SK-N-MC (cell line): Measurements from ENCODE around the gene ACR.

Experiments
- DNase-seq: peaks from one replicate; pipeline ENCODE4 v3.0.0-alpha.2; 2011; ENCODE audit warnings: low read depth, low spot score
- H3K27ac ChIP-seq: fragments of 200-600 bp; sonication (generic); 2 replicates; pipeline ENCODE4 v1.5.1; 2016; ENCODE audit warnings: mixed run types
- H3K36me3 ChIP-seq: fragments of 200-600 bp; sonication (generic); 2 replicates; pipeline ENCODE4 v1.6.1; 2017; ENCODE audit warnings: antibody characterized with exemption, low read length, mixed read lengths; ENCODE audit not compliant: insufficient read depth
- H3K4me3 ChIP-seq: fragments of 200-600 bp; sonication (generic); 2 replicates; pipeline ENCODE4 v1.5.1; 2016
- H3K9ac ChIP-seq: fragments of 200-600 bp; sonication (generic); 2 replicates; pipeline ENCODE4 v1.8.0; 2017; ENCODE audit warnings: mixed run types, mixed read lengths; ENCODE audit not compliant: insufficient read length
- H3K9me3 ChIP-seq: fragments of 200-600 bp; sonication (generic); 2 replicates; pipeline ENCODE4 v1.6.1; 2017; ENCODE audit warnings: low read depth, mild to moderate bottlenecking, antibody characterized with exemption, low read length, moderate library complexity, mixed read lengths
- EZH2 ChIP-seq: fragments of 200-600 bp; sonication (generic); IDR thresholded peaks from one replicate; pipeline ENCODE4 v1.6.1; 2017; ENCODE audit warnings: antibody characterized with exemption
- FOXP2 ChIP-seq: optimal IDR thresholded peaks from 2 replicates; pipeline ENCODE3; 2011; ENCODE audit warnings: mild to moderate bottlenecking, moderate library complexity; ENCODE audit not compliant: insufficient read depth; ENCODE audit errors: extremely low read length, control extremely low read depth
- POLR2AphosphoS5 ChIP-seq: IDR thresholded peaks from 2 replicates; pipeline ENCODE4 v1.6.1; 2012; ENCODE audit warnings: mild to moderate bottlenecking, low read depth, low read length, borderline replicate concordance

The ACR gene

GRCh38 chr22:50719814-50720300 is 18.1 kb upstream of the ACR start:
- TF ChIP-seq EZH2 (no peak), POLR2AphosphoS5 (no peak), FOXP2 (no peak)
- H3K4me3 ChIP-seq = no peak overlapping the region
- H3K36me3 ChIP-seq = no peaks in the 10 kb centered on the region
- no peak for DNase-seq
- no peak overlapping the region for H3K9ac ChIP-seq
- H3K9me3 ChIP-seq = no peaks in the 10 kb centered on the region
- H3K27ac ChIP-seq = no peak overlapping the region

GRCh38 chr22:50720301-50721256 is 17.4 kb upstream of the ACR start:
- H3K27ac ChIP-seq = no peak overlapping the region
- H3K4me3 ChIP-seq = no peak overlapping the region
- no peak for TF ChIP-seq POLR2AphosphoS5
- no peak for TF ChIP-seq FOXP2
- TF ChIP-seq EZH2 = no peak
- H3K36me3 ChIP-seq = no peaks in the 10 kb centered on the region
- DNase-seq = no peak
- H3K9me3 ChIP-seq = no peaks in the 10 kb centered on the region
- H3K9ac ChIP-seq = no peak overlapping the region

DNA sequence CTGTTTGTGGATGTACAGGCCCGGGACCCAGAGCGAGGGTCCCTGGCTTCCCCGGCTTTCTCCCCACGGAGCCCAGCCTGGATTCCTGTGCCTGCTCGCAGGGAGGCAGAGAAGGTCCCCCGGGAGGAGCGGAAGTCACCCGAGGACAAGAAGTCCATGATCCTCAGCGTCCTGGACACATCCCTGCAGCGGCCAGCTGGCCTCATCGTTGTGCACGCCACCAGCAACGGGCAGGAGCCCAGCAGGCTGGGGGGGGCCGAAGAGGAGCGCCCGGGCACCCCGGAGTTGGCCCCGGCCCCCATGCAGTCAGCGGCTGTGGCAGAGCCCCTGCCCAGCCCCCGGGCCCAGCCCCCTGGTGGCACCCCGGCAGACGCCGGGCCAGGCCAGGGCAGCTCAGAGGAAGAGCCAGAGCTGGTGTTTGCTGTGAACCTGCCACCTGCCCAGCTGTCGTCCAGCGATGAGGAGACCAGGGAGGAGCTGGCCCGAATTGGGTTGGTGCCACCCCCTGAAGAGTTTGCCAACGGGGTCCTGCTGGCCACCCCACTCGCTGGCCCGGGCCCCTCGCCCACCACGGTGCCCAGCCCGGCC is 16.7 kb upstream of the ACR start:
- Histone ChIP-seq H3K9ac (no peak overlapping the region), H3K4me3 (no peak overlapping the region), H3K27ac (no peak overlapping the region), H3K9me3 (no peaks in the 10 kb centered on the region), H3K36me3 (no peaks in the 10 kb centered on the region)
- TF ChIP-seq POLR2AphosphoS5 (no peak), EZH2 (no peak), FOXP2 (no peak)
- DNase-seq = no peak

- no peaks in the 10 kb centered on the region for H3K36me3 ChIP-seq
- DNase-seq = no peak
- no peaks in the 10 kb centered on the region for H3K9me3 ChIP-seq
- H3K27ac ChIP-seq = no peak overlapping the region
- no peak overlapping the region for H3K9ac ChIP-seq
- H3K4me3 ChIP-seq = no peak overlapping the region
- no peak for TF ChIP-seq EZH2
- no peak for TF ChIP-seq POLR2AphosphoS5
- TF ChIP-seq FOXP2 = no peak
These were observed 15.8 kb upstream of the ACR start for GRCh38 chr22:50722048-50722701.

DNA sequence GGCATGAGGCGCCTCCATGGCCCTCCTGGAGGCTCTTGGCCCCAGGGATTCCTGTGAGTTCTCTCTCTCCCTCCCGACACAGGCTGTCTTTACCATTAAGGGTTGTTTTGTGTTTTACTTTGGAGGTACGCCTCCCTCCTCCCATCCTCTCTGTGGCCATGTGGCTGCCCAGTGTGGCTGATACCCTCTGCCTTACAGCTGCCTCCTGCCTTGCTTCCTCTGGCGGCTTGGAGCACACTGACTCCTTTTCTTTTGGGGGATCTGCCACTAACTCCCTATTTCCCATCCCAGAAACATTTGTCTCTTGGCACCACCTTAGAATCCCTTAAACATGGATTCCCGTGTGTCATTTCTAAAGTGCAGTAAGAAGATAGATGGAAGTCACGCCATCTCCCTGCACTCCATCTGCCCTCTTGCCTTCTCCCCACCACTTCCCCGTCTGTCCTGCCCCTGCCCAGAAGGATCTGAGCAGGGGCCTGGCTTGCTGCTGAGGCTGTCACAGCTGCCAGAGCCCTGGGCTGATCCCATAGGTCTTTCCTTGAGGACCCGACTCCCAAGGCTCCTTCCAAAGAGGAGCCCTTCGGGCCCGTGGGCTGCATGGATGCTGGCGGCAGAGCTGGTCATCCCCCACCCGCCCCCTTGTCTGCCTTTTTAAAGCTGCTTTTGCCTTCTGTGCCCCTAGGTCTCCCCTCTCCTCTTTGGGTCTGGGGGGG is 15.1 kb upstream of the ACR start:
- H3K9me3 ChIP-seq = no peaks in the 10 kb centered on the region
- H3K9ac ChIP-seq = no peak overlapping the region
- no peak for DNase-seq
- no peak for TF ChIP-seq EZH2
- no peaks in the 10 kb centered on the region for H3K36me3 ChIP-seq
- H3K4me3 ChIP-seq = no peak overlapping the region
- no peak overlapping the region for H3K27ac ChIP-seq

- H3K9ac ChIP-seq = no peak overlapping the region
- no peak for DNase-seq
- no peak overlapping the region for H3K27ac ChIP-seq
- H3K36me3 ChIP-seq = no peaks in the 10 kb centered on the region
- TF ChIP-seq FOXP2 (no peak), POLR2AphosphoS5 (no peak), EZH2 (no peak)
- no peaks in the 10 kb centered on the region for H3K9me3 ChIP-seq
- no peak overlapping the region for H3K4me3 ChIP-seq
These were observed 14.0 kb upstream of the ACR start for GRCh38 chr22:50723991-50724390.

DNA sequence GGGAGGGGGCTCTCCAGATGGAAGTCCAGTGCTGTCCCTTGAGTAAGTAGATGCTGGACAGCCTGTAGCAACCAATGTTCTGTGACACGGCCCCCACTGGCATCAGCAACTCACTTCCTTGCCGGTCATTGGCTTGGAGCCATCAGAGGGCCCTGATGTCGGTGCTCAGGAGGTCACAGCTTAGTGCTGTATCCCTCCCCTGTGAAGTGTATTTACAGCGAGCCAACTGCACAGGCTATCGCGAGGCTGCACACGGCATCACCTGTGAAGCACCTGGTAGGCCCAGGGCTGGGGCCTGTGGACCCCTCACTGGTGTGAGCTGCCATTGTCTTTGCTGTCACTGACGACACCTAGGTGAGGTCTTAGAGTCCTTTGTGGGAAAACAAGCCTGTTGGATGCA is 13.4 kb upstream of the ACR start:
- no peak for TF ChIP-seq FOXP2
- no peak for TF ChIP-seq EZH2
- TF ChIP-seq POLR2AphosphoS5 = no peak
- Histone ChIP-seq H3K36me3 (no peaks in the 10 kb centered on the region), H3K27ac (no peak overlapping the region), H3K9ac (no peak overlapping the region), H3K9me3 (no peaks in the 10 kb centered on the region), H3K4me3 (no peak overlapping the region)
- no peak for DNase-seq

DNA sequence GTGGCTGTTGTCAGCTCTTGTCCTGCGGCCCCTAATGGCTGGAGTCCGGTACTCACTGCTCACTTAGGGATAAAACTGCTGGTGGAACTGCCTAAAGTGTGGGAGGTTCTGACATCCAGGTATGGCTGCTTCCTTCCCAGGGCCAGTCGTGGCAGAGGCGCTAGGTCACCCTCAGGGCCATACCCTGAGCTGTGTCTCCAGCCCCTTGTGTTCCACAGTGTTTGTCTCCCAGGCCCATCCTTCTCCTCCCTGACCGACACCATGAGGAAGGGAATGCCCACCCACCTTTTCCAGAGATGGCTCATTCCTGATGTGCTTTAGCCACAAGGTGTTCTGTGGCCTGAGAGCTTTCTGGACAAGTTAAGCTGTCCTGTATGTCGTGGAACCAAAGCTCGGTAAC is 12.4 kb upstream of the ACR start:
- H3K4me3 ChIP-seq = no peak overlapping the region
- H3K9me3 ChIP-seq = no peaks in the 10 kb centered on the region
- H3K9ac ChIP-seq = no peak overlapping the region
- H3K27ac ChIP-seq = no peak overlapping the region
- TF ChIP-seq POLR2AphosphoS5 (no peak), EZH2 (no peak), FOXP2 (no peak)
- no peaks in the 10 kb centered on the region for H3K36me3 ChIP-seq
- DNase-seq = no peak
